PC-9 (cell line): ENCODE data around the gene AGRP. TPM values are rescaled to one million over a fixed set of nuclear protein-coding genes. Genes with fewer than 3 reads are reported as not detected.
A peak's percentile ranks its signal among the peaks of the same experiment; 100 is the strongest.

Experiments
- BruUV-seq: library from RNA; stranded (reverse); fragments of 400-500 nt; replicated peaks from 2 replicates; lab custom pipeline; 2021; lab: Mats Ljungman, UMichigan
- CTCF ChIA-PET: fragments of 300-600 bp; sonication (Branson Sonifier 250); formaldehyde crosslinking; loops from one replicate; lab custom pipeline; 2022; ENCODE audit warnings: antibody characterized with exemption; lab: Charles Lee
- POLR2A ChIA-PET: fragments of 300-600 bp; sonication (Branson Sonifier 250); formaldehyde crosslinking; loops from one replicate; lab custom pipeline; 2022; ENCODE audit warnings: antibody characterized with exemption; ENCODE audit not compliant: unreplicated experiment; lab: Charles Lee
- DNase-seq, 2 experiments: peaks; one replicate each; pipeline versions ENCODE4 v3.0.0 to v3.0.0-alpha.2; 2015 to 2022; ENCODE audit warnings: mixed read lengths in 1 of 2
- H2AFZ ChIP-seq: fragments of 200-600 bp; sonication (generic); 2 replicates; pipeline ENCODE4 v1.8.1; 2017; ENCODE audit warnings: antibody characterized with exemption
- H3F3A ChIP-seq: fragments of 200-600 bp; sonication (generic); 2 replicates; pipeline ENCODE4 v1.8.1; 2017; ENCODE audit warnings: antibody characterized with exemption, mild to moderate bottlenecking, low read depth; ENCODE audit not compliant: insufficient read depth
- H3K27ac ChIP-seq: fragments of 200-600 bp; sonication (generic); 2 replicates; pipeline ENCODE4 v1.6.1; 2016; ENCODE audit warnings: mixed run types
- H3K27me3 ChIP-seq: fragments of 200-600 bp; sonication (generic); 2 replicates; pipeline ENCODE4 v1.6.1; 2016; ENCODE audit warnings: low read depth, mixed run types; ENCODE audit not compliant: insufficient read depth
- H3K36me3 ChIP-seq: fragments of 200-600 bp; sonication (generic); 2 replicates; pipeline ENCODE4 v1.6.1; 2016; ENCODE audit warnings: low read depth, mixed run types
- H3K4me1 ChIP-seq: fragments of 200-600 bp; sonication (generic); replicated peaks from 2 replicates; pipeline ENCODE4 v1.6.1; 2016; ENCODE audit warnings: mixed run types; ENCODE audit not compliant: insufficient read depth
- H3K4me2 ChIP-seq: fragments of 200-600 bp; sonication (generic); 2 replicates; pipeline ENCODE4 v1.6.1; 2017; ENCODE audit warnings: mixed run types
- H3K4me3 ChIP-seq: fragments of 200-600 bp; sonication (generic); 2 replicates; pipeline ENCODE4 v1.6.1; 2016; ENCODE audit warnings: mixed run types
- H3K79me2 ChIP-seq: fragments of 200-600 bp; sonication (generic); 2 replicates; pipeline ENCODE4 v1.6.1; 2017; ENCODE audit warnings: low read depth, mixed run types
- H3K9me2 ChIP-seq: fragments of 200-600 bp; sonication (generic); 2 replicates; pipeline ENCODE4 v1.8.1; 2017; ENCODE audit warnings: mild to moderate bottlenecking; ENCODE audit not compliant: insufficient read depth
- H3K9me3 ChIP-seq: fragments of 200-600 bp; sonication (generic); 2 replicates; pipeline ENCODE4 v1.8.1; 2016; ENCODE audit warnings: low read depth; ENCODE audit not compliant: insufficient read depth
- H4K20me1 ChIP-seq: fragments of 200-600 bp; sonication (generic); 2 replicates; pipeline ENCODE4 v1.8.1; 2017; ENCODE audit not compliant: insufficient read depth
- EZH2 ChIP-seq: fragments of 200-600 bp; sonication (generic); IDR thresholded peaks from 2 replicates; pipeline ENCODE4 v1.8.0; 2017; ENCODE audit warnings: antibody characterized with exemption, low read depth
- intact Hi-C: fragments of 100-400 bp; cut with micrococcal nuclease; formaldehyde crosslinking; loops from one replicate; pipeline ENCODE4 v1.10.0; 2022; ENCODE audit not compliant: unreplicated experiment
- total RNA-seq: library from RNA; stranded (reverse); gene quantifications from 2 replicates; pipeline ENCODE4 v1.2.3, GENCODE V29; 2021
- TF ChIP-seq, protein P1 (sequence below): fragments of 200-600 bp; sonication (generic); conservative IDR thresholded peaks from 2 replicates; pipeline ENCODE4 v1.6.1; 2017; ENCODE audit warnings: mixed run types, antibody characterized with exemption, mild to moderate bottlenecking, moderate library complexity

The AGRP gene
- total RNA-seq, 1 experiment from 2014 or later: not detected

DNA sequence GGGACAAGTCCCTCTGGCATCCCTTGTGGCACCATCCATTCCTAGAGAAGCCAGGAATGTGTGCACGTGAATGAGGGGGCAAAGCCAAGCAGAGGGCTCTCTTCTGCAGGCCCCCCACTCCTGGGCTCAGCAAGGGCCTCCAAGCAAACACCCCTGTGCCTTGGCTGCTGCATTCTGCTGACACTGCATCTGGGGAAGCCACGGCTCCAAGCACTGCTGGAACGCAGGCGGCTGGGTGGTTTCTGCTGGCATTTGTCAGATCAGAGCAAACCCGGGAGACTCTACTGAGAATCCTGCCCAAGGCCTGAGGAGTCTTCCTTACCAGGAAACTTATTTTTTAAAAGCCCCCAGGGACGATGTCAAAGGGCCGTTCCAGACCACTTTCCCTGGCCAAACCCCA is 25.7 kb downstream of the AGRP start:
- 0 out of 2 replicates have a peak, but pooled peaks cover 3% of the 10 kb centered on the region for H3K79me2 ChIP-seq
- no peaks in the 10 kb centered on the region for H3K9me3 ChIP-seq
- H4K20me1 ChIP-seq: peaks cover 29% of the 10 kb centered on the region
- ChIA-PET POLR2A (no interaction called here), CTCF (no interaction called here)
- no peak overlapping the region for H3K4me3 ChIP-seq
- intact Hi-C loops: no loop called here
- no peaks in the 10 kb centered on the region for H3K9me2 ChIP-seq
- no peaks in the 10 kb centered on the region for H3K27me3 ChIP-seq
- no peak overlapping the region for H3K27ac ChIP-seq
- H3F3A ChIP-seq: no peaks in the 10 kb centered on the region
- no peak for DNase-seq
- H3K4me1 ChIP-seq: no peaks in the 10 kb centered on the region
- H3K36me3 ChIP-seq: no peaks in the 10 kb centered on the region
- no TSS peak for BruUV-seq
- no peak overlapping the region for H3K4me2 ChIP-seq
- no peak overlapping the region for H2AFZ ChIP-seq
- no peak for TF ChIP-seq EZH2
- TF ChIP-seq, protein P1, sequence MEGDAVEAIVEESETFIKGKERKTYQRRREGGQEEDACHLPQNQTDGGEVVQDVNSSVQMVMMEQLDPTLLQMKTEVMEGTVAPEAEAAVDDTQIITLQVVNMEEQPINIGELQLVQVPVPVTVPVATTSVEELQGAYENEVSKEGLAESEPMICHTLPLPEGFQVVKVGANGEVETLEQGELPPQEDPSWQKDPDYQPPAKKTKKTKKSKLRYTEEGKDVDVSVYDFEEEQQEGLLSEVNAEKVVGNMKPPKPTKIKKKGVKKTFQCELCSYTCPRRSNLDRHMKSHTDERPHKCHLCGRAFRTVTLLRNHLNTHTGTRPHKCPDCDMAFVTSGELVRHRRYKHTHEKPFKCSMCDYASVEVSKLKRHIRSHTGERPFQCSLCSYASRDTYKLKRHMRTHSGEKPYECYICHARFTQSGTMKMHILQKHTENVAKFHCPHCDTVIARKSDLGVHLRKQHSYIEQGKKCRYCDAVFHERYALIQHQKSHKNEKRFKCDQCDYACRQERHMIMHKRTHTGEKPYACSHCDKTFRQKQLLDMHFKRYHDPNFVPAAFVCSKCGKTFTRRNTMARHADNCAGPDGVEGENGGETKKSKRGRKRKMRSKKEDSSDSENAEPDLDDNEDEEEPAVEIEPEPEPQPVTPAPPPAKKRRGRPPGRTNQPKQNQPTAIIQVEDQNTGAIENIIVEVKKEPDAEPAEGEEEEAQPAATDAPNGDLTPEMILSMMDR: no peak

DNA sequence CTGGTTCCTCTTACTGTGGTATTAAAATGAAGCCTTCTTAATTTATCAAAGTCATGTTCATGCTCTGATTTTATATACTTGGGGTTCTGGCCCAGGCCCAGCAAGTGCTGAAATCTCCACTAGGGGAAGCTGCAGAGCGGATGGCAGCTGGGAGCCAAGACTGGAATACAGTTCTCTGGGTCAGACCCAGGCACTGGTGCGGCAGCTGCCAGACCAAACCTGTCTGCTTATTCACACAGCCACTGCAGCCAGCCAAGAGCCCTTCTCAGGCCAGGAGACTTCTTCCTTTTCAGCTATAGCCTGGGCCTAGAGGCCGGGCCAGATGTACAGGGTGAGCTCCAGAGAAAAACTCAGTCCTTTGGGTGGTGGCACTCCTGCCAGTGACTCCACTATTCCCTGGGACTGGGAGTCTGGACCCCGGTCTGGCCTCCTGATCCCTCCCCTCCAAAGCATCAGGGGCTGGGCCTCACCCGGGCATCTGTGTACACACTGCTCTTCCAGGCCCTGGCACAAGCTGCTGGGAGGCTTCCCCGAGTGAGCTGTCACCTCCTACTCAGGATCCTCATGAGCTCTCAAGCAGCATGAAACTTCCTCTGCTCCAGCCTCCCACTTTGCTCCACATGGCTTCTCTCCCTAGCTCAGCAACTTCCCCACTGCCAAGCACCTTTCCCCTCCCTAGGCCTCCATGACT is 26.8 kb downstream of the AGRP start:
- Histone ChIP-seq H3K4me1 (peaks cover 4% of the 10 kb centered on the region; the same call in 1 of the 2 replicates), H3K27ac (no peak overlapping the region), H3K79me2 (no peaks in the 10 kb centered on the region), H3F3A (0 out of 2 replicates have a peak, but pooled peaks cover 4% of the 10 kb centered on the region), H3K4me2 (no peak overlapping the region), H3K36me3 (no peaks in the 10 kb centered on the region), H3K27me3 (no peaks in the 10 kb centered on the region), H4K20me1 (peaks cover 26% of the 10 kb centered on the region), H3K9me2 (no peaks in the 10 kb centered on the region), H3K9me3 (no peaks in the 10 kb centered on the region), H3K4me3 (no peak overlapping the region), H2AFZ (no peak overlapping the region)
- BruUV-seq: no TSS peak
- ChIA-PET CTCF (no interaction called here), POLR2A (no interaction called here)
- intact Hi-C loops: no loop called here
- TF ChIP-seq EZH2: no peak
- TF ChIP-seq, protein P1: peak; percentile 40; the same call in 1 of the 2 replicates
- no peak for DNase-seq

DNA sequence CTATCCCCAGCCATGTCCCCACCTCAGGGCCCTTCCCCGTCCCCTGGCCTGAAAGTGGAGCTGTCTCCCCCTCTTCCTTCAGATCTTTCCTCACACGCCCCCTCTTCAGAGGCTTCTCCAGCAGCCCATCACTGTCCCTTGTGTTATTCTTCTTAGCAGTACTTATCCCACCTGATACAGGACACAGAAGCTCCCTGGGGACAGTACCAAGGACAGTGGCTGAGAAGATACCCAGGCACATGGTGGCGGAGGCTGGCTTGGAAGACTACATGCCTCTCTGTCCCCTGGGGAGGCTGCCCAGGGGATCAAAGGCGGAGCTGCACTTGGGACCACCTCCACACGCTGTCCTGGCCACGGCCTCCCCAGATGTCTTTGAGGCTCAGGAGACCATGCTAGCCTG is 28.5 kb downstream of the AGRP start:
- peaks cover 4% of the 10 kb centered on the region; the same call in 1 of the 2 replicates for H3K4me1 ChIP-seq

More for the DNA sequence above, 28.5 kb downstream of the AGRP start:
- H2AFZ ChIP-seq: no peak overlapping the region
- H3K36me3 ChIP-seq: no peaks in the 10 kb centered on the region
- peaks cover 21% of the 10 kb centered on the region for H4K20me1 ChIP-seq
- H3F3A ChIP-seq: 0 out of 2 replicates have a peak, but pooled peaks cover 4% of the 10 kb centered on the region
- intact Hi-C loops: no loop called here
- DNase-seq: no peak
- H3K9me3 ChIP-seq: no peaks in the 10 kb centered on the region
- H3K4me2 ChIP-seq: no peak overlapping the region
- ChIA-PET CTCF (no interaction called here), POLR2A (no interaction called here)
- BruUV-seq: no TSS peak
- no peak overlapping the region for H3K27ac ChIP-seq
- H3K4me3 ChIP-seq: no peak overlapping the region
- H3K79me2 ChIP-seq: no peaks in the 10 kb centered on the region
- TF ChIP-seq, protein P1: no peak
- TF ChIP-seq EZH2: no peak
- no peaks in the 10 kb centered on the region for H3K9me2 ChIP-seq
- H3K27me3 ChIP-seq: no peaks in the 10 kb centered on the region
